GM23248 (cell line): ENCODE results near the gene CD47.

Source experiments
- EZH2 ChIP-seq: fragments of 200-600 bp; sonication (generic); IDR thresholded peaks from 2 replicates; pipeline ENCODE4 v1.6.1; 2018; ENCODE audit warnings: antibody characterized with exemption, mild to moderate bottlenecking; ENCODE audit not compliant: insufficient read depth, poor library complexity, severe bottlenecking
- EZH2phosphoT487 ChIP-seq: fragments of 200-600 bp; sonication (generic); IDR thresholded peaks from 2 replicates; pipeline ENCODE4 v1.6.1; 2018; ENCODE audit warnings: antibody characterized with exemption, moderate library complexity, mild to moderate bottlenecking, low read depth; ENCODE audit not compliant: insufficient read depth

- TF ChIP-seq EZH2phosphoT487 (no peak), EZH2 (no peak)
Measured at GRCh38 chr3:108008931-108009639, 81.7 kb downstream of the CD47 start.
